Activated T-cell treated with anti-CD3 and anti-CD28 coated beads, Interleukin-2, amount 50 U/mL, for 24 hours (primary cell): Measurements from ENCODE around the gene RIN1.
A peak's percentile ranks its signal among the peaks of the same experiment; 100 is the strongest.

ENCODE experiments used
- DNase-seq: peaks from one replicate; pipeline ENCODE4 v3.0.0-alpha.2; 2020
- H3K27ac Mint-ChIP-seq: 2 replicates; pipeline ENCODE4 v1.8.0; 2020; ENCODE audit warnings: mild to moderate bottlenecking, mixed read lengths
- H3K27me3 Mint-ChIP-seq: 2 replicates; pipeline ENCODE4 v1.8.0; 2020; ENCODE audit warnings: mixed read lengths
- H3K36me3 Mint-ChIP-seq: 2 replicates; pipeline ENCODE4 v1.8.0; 2020; ENCODE audit warnings: low read depth, mixed read lengths
- H3K4me1 Mint-ChIP-seq: 2 replicates; pipeline ENCODE4 v1.8.0; 2020; ENCODE audit warnings: low read depth, mixed read lengths
- H3K4me3 Mint-ChIP-seq: 2 replicates; pipeline ENCODE4 v1.8.0; 2020; ENCODE audit warnings: mild to moderate bottlenecking, moderate library complexity, mixed read lengths
- H3K9me3 Mint-ChIP-seq: 2 replicates; pipeline ENCODE4 v1.8.0; 2020; ENCODE audit warnings: mixed read lengths

RIN1 gene

DNA sequence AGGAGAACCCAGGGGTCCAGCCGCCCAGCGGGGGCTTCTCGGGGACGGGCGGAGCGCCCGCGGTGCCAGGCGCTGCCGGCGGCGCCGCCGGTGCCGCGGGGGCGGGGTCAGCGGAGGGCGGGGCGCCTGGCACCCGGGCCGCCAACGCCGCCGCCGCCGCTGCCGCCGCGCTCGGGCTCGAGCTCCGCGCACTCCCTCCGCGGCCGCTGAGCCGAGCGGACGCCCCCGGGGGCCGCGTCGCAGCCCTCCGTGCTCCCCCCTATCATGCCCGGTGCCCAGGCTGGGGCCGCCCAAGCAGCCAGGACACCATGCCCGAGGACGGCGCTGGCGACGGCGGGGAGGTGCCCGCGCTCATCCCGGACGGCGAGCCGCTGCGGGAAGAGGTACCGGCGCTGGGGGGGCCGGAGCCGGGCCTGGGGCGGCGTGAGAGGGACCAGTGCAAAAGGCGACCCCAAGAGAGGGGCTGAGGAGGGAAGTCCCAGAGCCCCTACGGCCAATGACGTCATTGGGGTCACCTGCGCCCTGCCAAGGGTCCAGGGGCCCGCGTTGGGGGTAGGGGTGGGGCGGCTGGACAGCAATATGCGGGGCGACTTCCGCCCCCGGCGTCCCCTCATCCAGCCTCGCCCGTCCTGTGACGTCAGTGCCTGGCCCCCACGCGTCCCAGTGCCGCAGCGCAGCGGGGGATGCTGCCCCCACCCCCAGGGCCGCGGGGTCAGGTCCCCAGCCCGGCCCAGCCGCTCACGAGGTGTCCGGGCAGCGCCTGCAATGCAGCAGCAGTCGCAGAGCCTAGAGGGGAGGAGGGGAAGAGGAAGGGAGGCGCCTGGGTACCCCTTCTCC lies 44.3 kb downstream of the RIN1 start, which contains the start of gene TMEM151A:
TSS of gene TMEM151A (plus strand) at position 189 of the 837 bp plus-strand sequence. CDS start at position 309, 120 bp downstream.
- peak within 1 kb of the TSS; percentile 93 for H3K4me3 Mint-ChIP-seq
- DNase-seq: peak; percentile 55
- H3K27me3 Mint-ChIP-seq: peaks cover 26% of the 10 kb centered on the region
- H3K9me3 Mint-ChIP-seq: no peaks in the 10 kb centered on the region
- peaks cover 33% of the 10 kb centered on the region for H3K4me1 Mint-ChIP-seq
- peaks cover 8% of the 10 kb centered on the region for H3K36me3 Mint-ChIP-seq
- peak within 1 kb of the TSS; percentile 67 for H3K27ac Mint-ChIP-seq

DNA sequence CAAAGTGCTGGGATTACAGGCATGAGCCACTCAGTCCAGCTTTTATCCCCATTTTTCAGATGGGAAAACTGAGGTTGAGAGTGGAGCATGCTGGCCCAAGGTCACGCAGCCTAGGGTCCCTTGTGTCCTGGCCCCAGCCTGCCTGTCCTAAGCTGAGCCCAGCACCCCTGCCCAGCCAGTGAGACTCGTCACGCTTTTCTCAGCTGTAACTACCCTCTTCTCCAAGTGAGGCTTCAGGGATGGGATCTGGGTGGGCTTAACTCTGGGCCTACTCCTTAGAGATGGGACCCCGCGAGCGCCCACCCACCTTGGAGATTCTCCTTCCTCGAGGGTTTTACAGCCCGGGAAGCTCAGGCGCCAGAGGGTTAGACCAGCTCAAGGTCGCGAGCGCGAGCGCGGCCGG lies 44.9 kb downstream of the RIN1 start:
- DNase-seq: no peak
- no peaks in the 10 kb centered on the region for H3K9me3 Mint-ChIP-seq
- peaks cover 25% of the 10 kb centered on the region for H3K27me3 Mint-ChIP-seq
- peak overlapping the region; percentile 15 for H3K4me3 Mint-ChIP-seq
- H3K36me3 Mint-ChIP-seq: peaks cover 14% of the 10 kb centered on the region
- peaks cover 38% of the 10 kb centered on the region for H3K4me1 Mint-ChIP-seq
- H3K27ac Mint-ChIP-seq: no peak overlapping the region

DNA sequence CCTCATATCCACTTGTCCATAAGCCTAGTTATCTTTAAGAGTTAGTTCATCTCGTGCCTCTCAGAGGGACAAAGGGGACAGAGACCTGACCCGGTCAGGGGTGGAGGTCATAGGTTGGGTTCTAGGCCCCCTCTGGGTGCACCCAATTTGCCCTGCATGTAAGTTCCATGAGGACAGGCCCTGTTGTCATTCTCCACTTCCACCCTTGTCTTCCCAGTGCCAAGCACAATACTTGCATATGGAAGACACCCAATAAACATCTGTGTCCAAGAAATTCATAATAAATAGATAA lies 46.0 kb downstream of the RIN1 start:
- no peak for DNase-seq
- no peak overlapping the region for H3K27ac Mint-ChIP-seq
- peak overlapping the region; percentile 93 for H3K4me3 Mint-ChIP-seq
- peaks cover 22% of the 10 kb centered on the region for H3K27me3 Mint-ChIP-seq
- H3K36me3 Mint-ChIP-seq: peaks cover 20% of the 10 kb centered on the region
- H3K4me1 Mint-ChIP-seq: peaks cover 40% of the 10 kb centered on the region
- H3K9me3 Mint-ChIP-seq: no peaks in the 10 kb centered on the region

DNA sequence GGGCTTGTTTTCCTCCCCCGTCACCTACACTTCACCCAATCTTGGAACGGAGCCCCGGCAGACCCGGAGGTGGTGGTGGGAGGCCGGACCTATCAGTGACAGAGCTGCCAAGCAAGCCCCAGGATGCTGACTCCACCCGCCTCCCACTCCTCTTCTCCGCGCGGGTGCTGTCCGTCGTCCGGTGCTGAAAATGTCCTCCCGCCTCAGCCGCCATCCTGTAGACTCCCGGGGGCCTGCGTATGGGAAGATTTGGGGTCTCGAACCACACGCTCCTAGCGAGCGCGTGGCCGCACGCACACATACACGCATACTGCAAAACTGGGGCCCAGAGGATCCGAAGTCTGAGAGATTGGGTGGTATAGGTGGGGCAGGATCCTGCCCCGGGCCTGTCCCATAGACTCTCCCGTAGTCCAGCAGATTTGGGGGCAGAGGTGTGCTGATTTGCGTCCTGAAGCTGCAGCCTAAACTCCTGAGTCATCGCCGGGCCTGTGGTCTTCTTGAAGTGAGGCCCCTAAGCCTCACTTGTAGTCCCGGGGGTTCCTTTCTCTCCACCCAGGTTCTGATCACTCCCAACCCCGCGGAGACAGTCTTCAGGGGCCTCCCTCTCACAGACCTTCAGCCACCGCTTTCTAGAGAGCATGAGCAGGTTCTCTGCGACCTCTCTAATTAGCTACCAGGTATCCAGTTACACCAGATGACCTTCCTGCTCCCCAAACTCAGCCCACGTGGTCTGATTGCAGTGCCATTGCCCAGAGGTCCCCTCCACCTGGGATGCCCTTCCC lies 46.5 kb downstream of the RIN1 start:
- Mint-ChIP-seq H3K4me1 (peaks cover 40% of the 10 kb centered on the region), H3K27ac (peak overlapping the region; percentile 95), H3K4me3 (peak overlapping the region; percentile 93), H3K9me3 (no peaks in the 10 kb centered on the region), H3K36me3 (peaks cover 25% of the 10 kb centered on the region), H3K27me3 (peaks cover 22% of the 10 kb centered on the region)
- no peak for DNase-seq

DNA sequence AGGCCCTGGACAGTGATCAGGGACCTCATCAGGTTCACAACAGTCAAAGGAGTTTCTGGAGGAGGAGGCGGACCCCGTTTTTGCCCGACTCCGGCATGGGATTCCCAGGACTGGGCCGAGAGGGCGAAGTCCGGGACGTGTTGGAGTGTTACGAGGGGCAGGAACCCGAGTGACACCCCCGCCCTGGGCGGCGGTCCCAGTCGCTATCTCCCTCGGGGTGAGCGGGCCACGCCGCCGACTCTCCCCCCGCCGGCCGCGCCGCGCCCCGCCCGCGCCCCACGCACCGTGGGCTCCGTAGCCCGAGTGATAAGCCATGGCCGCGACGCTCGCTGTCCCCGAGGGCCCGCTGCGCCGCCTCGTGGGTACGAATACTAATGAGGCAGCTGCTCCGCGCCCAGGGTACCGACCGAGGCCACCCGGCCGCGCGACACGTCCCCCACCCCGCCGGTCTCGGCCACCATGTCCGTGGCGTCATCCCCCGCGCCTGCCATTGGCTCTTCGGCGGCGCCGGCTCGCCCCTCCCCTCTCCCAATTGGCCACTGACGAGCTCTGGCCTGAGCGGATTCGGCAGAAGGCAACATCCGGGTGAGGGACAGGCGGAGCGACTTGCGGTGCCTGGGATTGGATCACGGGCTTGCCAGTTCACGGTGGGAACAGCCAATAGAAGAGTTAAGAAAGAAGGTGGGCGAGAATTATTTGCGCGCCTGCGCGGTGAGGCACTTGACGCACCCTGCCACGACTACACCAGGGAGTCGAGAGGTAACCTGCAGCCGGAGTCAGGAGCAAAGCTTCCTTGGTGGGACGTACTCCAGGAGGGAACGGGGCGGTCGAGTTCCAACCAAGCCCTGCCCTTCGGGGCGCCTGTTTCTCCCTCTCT lies 47.3 kb downstream of the RIN1 start, which contains the start of gene YIF1A:
TSS of gene YIF1A (minus strand) at position 473 of the 877 bp plus-strand sequence. CDS start at position 315, 158 bp downstream.
- Mint-ChIP-seq H3K27ac (peak within 1 kb of the TSS; percentile 95), H3K4me3 (peak within 1 kb of the TSS; percentile 93), H3K27me3 (peaks cover 22% of the 10 kb centered on the region), H3K36me3 (peaks cover 33% of the 10 kb centered on the region), H3K4me1 (peaks cover 40% of the 10 kb centered on the region), H3K9me3 (no peaks in the 10 kb centered on the region)
- peak; percentile 96 for DNase-seq

DNA sequence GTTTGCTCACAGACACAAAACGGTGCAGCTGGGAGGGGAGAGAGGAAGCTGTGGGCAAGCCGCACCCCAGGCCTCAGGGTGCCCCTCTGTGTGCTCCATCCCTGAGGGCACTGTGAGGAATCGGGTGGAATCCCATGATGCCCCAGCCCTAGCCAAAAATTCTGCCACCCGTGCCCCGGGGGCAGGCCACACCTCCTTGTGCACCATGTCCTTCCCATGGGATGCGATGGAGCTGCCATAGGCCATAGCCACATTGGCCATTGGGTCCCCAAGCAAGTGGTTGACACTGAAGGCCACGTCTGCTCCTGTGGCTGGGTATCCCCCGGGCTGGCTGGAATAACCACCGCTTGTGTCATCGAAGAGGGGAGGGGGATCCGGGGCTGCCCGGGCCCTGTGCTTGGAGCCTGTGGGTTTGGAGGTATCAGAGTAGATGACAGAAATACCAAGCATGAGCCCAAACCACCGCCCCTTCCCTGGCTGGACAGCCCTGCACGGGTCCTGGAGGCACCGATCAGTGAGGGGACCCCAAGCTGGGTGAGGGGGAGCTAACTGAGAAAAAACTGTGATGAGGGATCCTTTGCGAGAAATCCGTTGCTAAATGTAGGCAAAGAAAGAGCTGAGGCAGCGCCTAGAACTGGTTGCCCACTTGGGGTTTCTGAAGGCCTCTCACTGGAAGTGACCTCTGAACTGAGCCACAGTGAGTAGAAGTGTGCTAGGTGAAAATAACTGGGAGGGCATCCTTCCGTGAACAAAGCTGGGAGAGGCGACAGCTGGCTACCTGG lies 48.2 kb downstream of the RIN1 start:
- H3K4me1 Mint-ChIP-seq: peaks cover 43% of the 10 kb centered on the region
- H3K9me3 Mint-ChIP-seq: no peaks in the 10 kb centered on the region
- H3K36me3 Mint-ChIP-seq: peaks cover 36% of the 10 kb centered on the region
- no peak for DNase-seq
- H3K4me3 Mint-ChIP-seq: peak overlapping the region; percentile 93
- H3K27me3 Mint-ChIP-seq: peaks cover 16% of the 10 kb centered on the region
- peak overlapping the region; percentile 92 for H3K27ac Mint-ChIP-seq

GRCh38 chr11:66287211-66287888 lies 48.9 kb downstream of the RIN1 start:
- peak overlapping the region; percentile 77 for H3K27ac Mint-ChIP-seq
- no peak for DNase-seq
- H3K9me3 Mint-ChIP-seq: no peaks in the 10 kb centered on the region
- peaks cover 8% of the 10 kb centered on the region for H3K27me3 Mint-ChIP-seq
- H3K36me3 Mint-ChIP-seq: peaks cover 40% of the 10 kb centered on the region
- H3K4me1 Mint-ChIP-seq: peaks cover 45% of the 10 kb centered on the region
- H3K4me3 Mint-ChIP-seq: peak overlapping the region; percentile 93

DNA sequence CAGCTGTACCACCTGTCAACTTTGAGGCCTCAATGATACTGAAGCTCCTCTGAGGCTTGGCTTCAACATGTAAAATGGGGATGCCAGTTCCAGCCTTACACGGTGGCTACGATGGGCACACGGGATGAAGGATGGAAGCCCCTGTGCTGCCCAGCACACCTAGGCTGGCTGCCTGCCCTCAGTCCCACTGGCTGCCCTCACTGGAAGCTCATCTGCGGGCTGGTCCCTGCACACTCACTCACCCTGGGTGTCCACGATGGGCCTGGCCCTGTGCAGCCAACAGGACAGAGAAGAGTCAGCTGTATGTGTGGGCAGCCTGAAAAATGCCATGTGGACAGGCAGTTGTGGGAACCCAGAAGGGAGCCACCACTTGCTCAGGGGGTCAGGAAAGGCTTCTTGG lies 49.5 kb downstream of the RIN1 start:
- Mint-ChIP-seq H3K27ac (peak overlapping the region; percentile 22), H3K27me3 (peaks cover 8% of the 10 kb centered on the region), H3K4me1 (peaks cover 50% of the 10 kb centered on the region), H3K4me3 (peak overlapping the region; percentile 93), H3K9me3 (no peaks in the 10 kb centered on the region), H3K36me3 (peaks cover 40% of the 10 kb centered on the region)
- no peak for DNase-seq

GRCh38 chr11:66285250-66285947 lies 50.8 kb downstream of the RIN1 start:
- H3K4me3 Mint-ChIP-seq: no peak overlapping the region
- H3K9me3 Mint-ChIP-seq: no peaks in the 10 kb centered on the region
- H3K36me3 Mint-ChIP-seq: peaks cover 40% of the 10 kb centered on the region
- no peak overlapping the region for H3K27ac Mint-ChIP-seq
- DNase-seq: no peak
- no peaks in the 10 kb centered on the region for H3K27me3 Mint-ChIP-seq
- H3K4me1 Mint-ChIP-seq: peaks cover 47% of the 10 kb centered on the region

DNA sequence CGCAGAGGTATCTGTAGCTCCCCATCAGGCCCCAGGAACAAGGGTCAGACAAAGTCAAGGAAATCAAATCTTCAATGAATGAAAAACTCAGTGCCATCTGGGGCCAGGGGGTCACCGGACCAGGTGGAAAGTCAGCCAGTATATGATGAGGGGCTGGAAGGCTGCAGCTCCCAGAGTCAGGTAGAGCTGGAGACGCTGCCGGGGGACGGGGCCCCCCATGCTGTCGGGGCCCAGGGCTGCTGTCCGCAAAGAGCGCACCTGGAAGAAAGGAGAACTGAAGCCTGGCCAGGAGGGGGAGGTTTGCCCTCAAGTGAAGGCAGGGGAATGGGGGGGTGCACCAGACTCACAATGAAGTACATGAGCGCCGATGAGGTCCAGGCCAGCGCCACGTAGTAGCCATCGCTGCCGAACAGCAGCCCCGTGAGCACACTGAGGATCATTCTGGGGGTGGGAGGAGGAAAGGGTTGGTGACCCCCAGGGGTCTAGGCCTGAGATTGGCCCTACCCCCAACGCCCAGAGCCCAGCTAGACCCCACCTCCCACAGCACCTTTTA lies 51.6 kb downstream of the RIN1 start:
- H3K27me3 Mint-ChIP-seq: no peaks in the 10 kb centered on the region
- no peak overlapping the region for H3K4me3 Mint-ChIP-seq
- H3K27ac Mint-ChIP-seq: no peak overlapping the region
- DNase-seq: no peak
- H3K9me3 Mint-ChIP-seq: no peaks in the 10 kb centered on the region
- peaks cover 40% of the 10 kb centered on the region for H3K4me1 Mint-ChIP-seq
- H3K36me3 Mint-ChIP-seq: peaks cover 40% of the 10 kb centered on the region

GRCh38 chr11:66283461-66284105 lies 52.7 kb downstream of the RIN1 start:
- H3K27me3 Mint-ChIP-seq: no peaks in the 10 kb centered on the region
- H3K9me3 Mint-ChIP-seq: no peaks in the 10 kb centered on the region
- H3K36me3 Mint-ChIP-seq: peaks cover 40% of the 10 kb centered on the region
- no peak for DNase-seq
- peak overlapping the region; percentile 86 for H3K27ac Mint-ChIP-seq
- H3K4me3 Mint-ChIP-seq: no peak overlapping the region
- H3K4me1 Mint-ChIP-seq: peaks cover 42% of the 10 kb centered on the region
